Colonic mucosa (tissue), 4 donors: ENCODE data around the gene CACNA2D4. TPM values are rescaled to one million over a fixed set of nuclear protein-coding genes. Genes with fewer than 3 reads are reported as not detected.

Experiments used
- DNase-seq: peaks from one replicate; pipeline ENCODE4 v3.0.0-alpha.2; 2020
- H3K27ac ChIP-seq: fragments of 200-600 bp; one replicate; pipeline ENCODE4 v1.8.0; 2021
- H3K27me3 ChIP-seq: fragments of 200-600 bp; one replicate; pipeline ENCODE4 v1.8.0; 2021
- H3K36me3 ChIP-seq: fragments of 200-600 bp; one replicate; pipeline ENCODE4 v1.8.0; 2021
- H3K4me1 ChIP-seq: fragments of 200-600 bp; one replicate; pipeline ENCODE4 v1.8.0; 2021; ENCODE audit warnings: mild to moderate bottlenecking
- H3K4me3 ChIP-seq: fragments of 200-600 bp; one replicate; pipeline ENCODE4 v1.8.0; 2021
- H3K9ac ChIP-seq, 2 donors: one replicate each; pipeline ENCODE4 v1.7.0; 2013; ENCODE audit warnings: control low read depth in 2 of 2, low read depth in 2 of 2, low read length in 2 of 2
- H3K9me3 ChIP-seq: fragments of 200-600 bp; one replicate; pipeline ENCODE4 v1.8.0; 2021
- CTCF ChIP-seq: fragments of 200-600 bp; IDR thresholded peaks from one replicate; pipeline ENCODE4 v1.8.0; 2022; ENCODE audit warnings: antibody characterized with exemption, mild to moderate bottlenecking
- intact Hi-C: fragments of 100-400 bp; cut with DNase I; formaldehyde crosslinking; loops from one replicate; pipeline ENCODE4 v1.14.1; 2022
- total RNA-seq, 2 donors: library from RNA; stranded (reverse); fragmentation: NEBNext Ultra II Directional in 1 of 2; extraction: Animal tissue kit (Norgen Biotek cat#: 25700) in 1 of 2; gene quantifications; one replicate each; pipeline ENCODE4 v1.2.1, GENCODE V29; 2021
- donor health status: healthy.
- donor health status: DM: no; HTN: no; CAD: no.
- donor health status: DM: no; HTN: no; CAD: no.

The CACNA2D4 gene
- total RNA-seq, 2 donors from 2014 or later, result 3.3 to 3.7 TPM

GRCh38 chr12:1811948-1812291 lies 106.5 kb downstream of the CACNA2D4 start:
- no peaks in the 10 kb centered on the region for H3K36me3 ChIP-seq
- no peak for DNase-seq
- H3K27ac ChIP-seq, result peak overlapping the region; percentile 15
- no peak overlapping the region for H3K9ac ChIP-seq
- H3K4me3 ChIP-seq, result no peak overlapping the region
- TF ChIP-seq CTCF, result no peak
- intact Hi-C loops, result no loop called here
- no peaks in the 10 kb centered on the region for H3K27me3 ChIP-seq
- no peaks in the 10 kb centered on the region for H3K9me3 ChIP-seq
- H3K4me1 ChIP-seq, result no peaks in the 10 kb centered on the region

- Histone ChIP-seq H3K4me1 (no peaks in the 10 kb centered on the region), H3K27ac (no peak overlapping the region), H3K27me3 (no peaks in the 10 kb centered on the region), H3K4me3 (no peak overlapping the region), H3K9ac (peak overlapping the region in 1 of 2 donors; percentile 8), H3K9me3 (no peaks in the 10 kb centered on the region), H3K36me3 (no peaks in the 10 kb centered on the region)
- intact Hi-C loops, result no loop called here
- TF ChIP-seq CTCF, result no peak
- no peak for DNase-seq
Measured at GRCh38 chr12:1811281-1811947, 107.0 kb downstream of the CACNA2D4 start.

- Histone ChIP-seq H3K9ac (peak overlapping the region in 1 of 2 donors; percentile 8), H3K27me3 (no peaks in the 10 kb centered on the region), H3K4me1 (no peaks in the 10 kb centered on the region), H3K9me3 (no peaks in the 10 kb centered on the region), H3K4me3 (no peak overlapping the region), H3K27ac (no peak overlapping the region), H3K36me3 (no peaks in the 10 kb centered on the region)
- no peak for DNase-seq
- intact Hi-C loops, result no loop called here
- TF ChIP-seq CTCF, result no peak
Measured at GRCh38 chr12:1810931-1811280, 107.5 kb downstream of the CACNA2D4 start.

DNA sequence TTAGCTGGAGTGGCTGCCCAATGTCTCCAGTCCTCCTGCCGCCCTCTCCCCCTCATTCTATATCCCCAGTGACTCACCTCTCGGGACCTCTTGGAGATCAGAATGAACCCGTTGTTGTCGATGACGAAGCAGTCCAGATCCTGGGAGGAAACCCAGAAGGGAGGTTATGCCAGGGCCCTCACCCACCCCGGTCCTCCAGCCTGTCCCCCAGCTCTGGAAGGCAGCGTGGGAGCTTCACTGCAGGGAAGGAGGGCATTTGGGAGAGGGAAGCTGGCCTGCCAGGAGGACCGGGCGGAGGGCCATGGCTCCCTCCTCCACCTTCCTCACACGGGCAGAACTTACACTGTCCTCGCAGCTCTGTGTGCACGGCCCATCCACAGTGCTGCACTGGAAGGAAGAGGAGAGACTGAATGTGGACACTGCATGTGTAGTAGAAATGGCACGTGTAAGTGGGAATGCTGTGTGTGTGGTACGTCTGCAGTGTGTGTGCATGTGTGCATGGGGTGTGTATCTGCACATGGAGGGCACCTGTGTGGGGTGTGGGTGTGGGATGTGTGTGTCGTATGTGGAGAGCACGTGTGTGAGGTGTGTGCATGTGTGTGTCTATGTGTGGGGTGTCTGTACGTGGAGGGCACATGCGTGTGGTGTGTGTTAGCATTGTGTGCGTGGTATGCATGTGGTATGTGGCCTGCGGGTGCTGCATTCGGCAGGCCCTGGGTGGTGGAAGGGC lies 108.1 kb downstream of the CACNA2D4 start:
- Histone ChIP-seq H3K27me3 (no peaks in the 10 kb centered on the region), H3K27ac (no peak overlapping the region), H3K4me1 (no peaks in the 10 kb centered on the region), H3K36me3 (no peaks in the 10 kb centered on the region), H3K9me3 (no peaks in the 10 kb centered on the region), H3K4me3 (no peak overlapping the region), H3K9ac (no peak overlapping the region)
- no peak for TF ChIP-seq CTCF
- intact Hi-C loops, result no loop called here
- no peak for DNase-seq

- Histone ChIP-seq H3K4me1 (no peaks in the 10 kb centered on the region), H3K9me3 (no peaks in the 10 kb centered on the region), H3K36me3 (no peaks in the 10 kb centered on the region), H3K4me3 (no peak overlapping the region), H3K27me3 (no peaks in the 10 kb centered on the region), H3K9ac (no peak overlapping the region), H3K27ac (no peak overlapping the region)
- DNase-seq, result no peak
- TF ChIP-seq CTCF, result no peak
- intact Hi-C loops, result loop anchor here (5.0 kb wide), 1 partner anchor 118 kb away; no protein-coding TSS in a partner anchor
Measured at GRCh38 chr12:1809591-1810190, 108.8 kb downstream of the CACNA2D4 start.
